HG03025 (cell line): ENCODE data around the gene VCP.
A peak's percentile ranks its signal among the peaks of the same experiment; 100 is the strongest.

Experiments
- ATAC-seq: cut with Tn5 transposase; IDR thresholded peaks from one replicate; pipeline ENCODE4 v1.9.1; 2021; ENCODE audit warnings: mild to moderate bottlenecking, moderate library complexity; ENCODE audit not compliant: unreplicated experiment, low FRiP score

VCP gene

DNA sequence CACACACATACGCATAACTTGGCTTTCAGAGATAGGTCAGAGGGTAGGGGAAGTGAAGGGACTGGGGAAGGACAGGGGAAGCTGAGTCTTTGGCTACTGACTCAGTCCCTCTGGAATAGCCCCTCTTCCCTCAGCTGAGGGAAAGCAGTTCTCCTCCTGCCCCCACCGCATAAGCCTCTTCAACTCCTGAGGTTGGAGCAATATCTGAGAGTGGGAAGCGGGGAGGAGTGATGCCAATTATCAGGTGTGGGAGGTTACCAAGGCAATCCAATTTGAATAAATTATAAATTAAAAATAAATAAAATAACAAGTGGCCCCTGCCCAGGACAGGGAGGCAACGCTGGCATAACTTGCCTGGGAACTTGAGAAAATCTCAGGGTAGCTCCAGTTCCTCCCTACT lies 32.2 kb upstream of the VCP start:
- no peak for ATAC-seq

DNA sequence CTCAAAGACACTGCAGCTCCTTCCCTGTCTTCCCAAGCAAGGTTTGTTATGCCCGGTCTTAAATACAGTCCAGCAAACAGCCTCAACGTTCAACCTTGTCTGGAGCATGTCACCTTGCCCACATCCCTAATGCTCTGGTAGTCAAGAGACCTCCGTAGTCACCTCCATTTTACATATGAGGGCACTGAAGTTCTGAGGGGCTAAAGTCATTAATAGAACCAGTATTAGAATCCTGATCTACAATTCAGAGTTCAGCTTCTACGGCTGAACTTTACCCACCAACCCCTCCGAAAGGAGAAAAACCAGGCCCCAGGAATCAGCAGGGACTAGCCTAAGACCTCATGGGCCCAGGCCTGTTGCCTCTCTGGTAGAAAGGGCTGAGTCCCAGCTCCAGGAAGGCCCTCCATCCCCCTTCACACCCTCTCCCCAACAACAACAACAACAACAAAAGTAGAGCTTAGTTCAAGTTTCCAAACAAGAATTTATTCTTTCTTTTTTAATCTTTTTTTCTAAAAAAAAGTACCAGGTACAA lies 31.3 kb upstream of the VCP start:
- no peak for ATAC-seq

GRCh38 chr9:35102769-35103659 lies 30.6 kb upstream of the VCP start, which contains the start of gene STOML2:
TSS of gene STOML2 (minus strand) at chr9:35103131. CDS start at chr9:35103094, 37 bp downstream.
- peak; percentile 88 for ATAC-seq

DNA sequence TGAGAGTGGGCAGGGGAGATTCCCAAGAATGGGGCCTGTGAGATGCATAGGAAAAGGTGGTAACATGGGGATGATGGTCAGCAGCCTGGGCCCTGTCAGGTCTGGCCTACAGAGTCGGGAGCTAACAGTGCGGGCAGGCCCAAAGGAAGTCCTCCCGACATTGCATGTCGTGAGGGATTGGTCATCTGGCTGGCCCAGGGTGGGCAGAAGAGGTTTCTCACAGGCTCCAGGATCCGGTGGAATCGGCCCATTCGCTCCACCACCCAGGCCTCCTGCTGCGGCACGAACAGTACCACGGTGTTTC lies 30.0 kb upstream of the VCP start:
- ATAC-seq: peak; percentile 26

DNA sequence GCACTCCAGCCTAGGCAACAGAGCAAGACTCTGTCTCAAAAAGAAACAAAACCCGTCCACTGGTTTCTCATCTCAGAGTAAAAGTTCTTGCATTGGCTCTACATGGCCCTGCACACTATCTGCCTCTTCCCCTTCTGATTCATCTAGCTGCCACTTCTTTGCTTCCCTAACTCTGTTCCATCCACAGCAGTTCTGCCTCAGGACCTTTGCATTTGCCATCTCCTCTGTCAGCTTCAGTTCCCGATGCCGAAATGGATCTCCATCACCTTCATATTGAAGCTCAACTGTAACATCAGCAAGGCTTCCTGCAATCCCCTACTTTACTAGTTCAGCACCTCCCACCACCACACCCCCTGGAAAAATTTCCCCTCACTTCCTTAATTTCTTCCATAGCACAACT lies 25.1 kb upstream of the VCP start:
- no peak for ATAC-seq

DNA sequence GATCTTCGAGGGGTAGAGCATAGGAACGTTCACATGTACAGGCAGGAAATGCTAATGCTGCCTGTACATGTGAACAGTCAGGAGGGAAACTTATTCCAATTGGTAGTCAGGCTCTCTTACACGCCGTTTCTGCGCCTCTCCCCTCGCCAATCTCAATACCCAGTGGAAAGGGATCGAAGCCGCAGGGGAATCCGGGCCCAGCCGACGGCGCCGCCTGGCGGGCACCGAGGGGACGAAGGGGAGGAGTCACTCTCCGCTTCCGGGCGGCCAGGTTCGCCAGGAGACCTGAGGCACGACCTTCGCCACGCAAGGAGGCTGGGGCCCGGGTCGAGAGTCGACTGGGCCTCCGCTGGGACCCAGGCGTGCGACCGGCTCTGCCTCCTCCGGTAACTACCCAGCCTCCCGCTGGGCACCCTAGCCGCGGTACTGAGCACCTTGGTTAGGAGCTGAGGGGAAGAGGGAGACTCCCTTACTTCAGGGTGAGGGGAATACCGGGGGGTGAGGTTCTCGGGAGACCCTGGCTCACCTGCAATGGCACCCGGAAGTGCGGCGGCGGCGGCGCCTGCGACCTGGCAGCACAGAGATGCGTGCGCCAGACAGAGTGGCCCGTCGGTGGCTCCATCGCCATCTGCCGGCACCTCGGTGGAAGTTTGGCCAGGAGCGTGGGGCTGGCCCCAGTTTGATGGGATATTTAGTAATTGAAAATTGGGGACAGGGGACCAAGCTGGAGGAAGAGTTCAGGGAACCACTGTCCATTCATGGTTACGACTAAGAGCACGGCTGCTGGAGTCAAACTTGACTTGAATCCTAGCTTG lies 23.8 kb upstream of the VCP start, which contains the start of gene PIGO:
Gene PIGO, minus strand, starts transcription at position 557 of the 815 bp plus-strand sequence. CDS start 1,026 bp downstream, outside the sequence.
- ATAC-seq: peak; percentile 77

- no peak for ATAC-seq
These were observed 19.1 kb upstream of the VCP start for GRCh38 chr9:35091536-35091935.

DNA sequence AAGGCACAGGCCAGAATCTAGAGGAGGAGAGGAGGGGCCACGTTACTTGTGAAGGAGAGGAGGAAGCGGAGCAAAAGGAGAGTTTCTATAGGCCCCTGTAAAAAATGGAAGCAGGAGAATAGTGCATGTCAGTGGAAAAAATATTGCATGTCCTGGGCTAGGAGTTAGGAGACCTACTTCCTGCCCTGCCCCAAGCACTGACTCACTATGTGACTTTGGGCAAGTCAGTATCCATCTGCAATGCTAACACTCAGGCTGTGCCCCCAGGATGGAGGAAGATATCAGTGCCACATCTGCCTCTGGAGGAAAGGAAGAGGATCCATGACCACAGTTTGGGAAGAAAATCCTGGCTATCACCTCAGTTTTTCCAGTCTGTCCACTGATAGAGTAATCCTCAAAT lies 17.0 kb upstream of the VCP start:
- no peak for ATAC-seq

- no peak for ATAC-seq
These were observed 12.7 kb upstream of the VCP start for GRCh38 chr9:35085078-35085477.

DNA sequence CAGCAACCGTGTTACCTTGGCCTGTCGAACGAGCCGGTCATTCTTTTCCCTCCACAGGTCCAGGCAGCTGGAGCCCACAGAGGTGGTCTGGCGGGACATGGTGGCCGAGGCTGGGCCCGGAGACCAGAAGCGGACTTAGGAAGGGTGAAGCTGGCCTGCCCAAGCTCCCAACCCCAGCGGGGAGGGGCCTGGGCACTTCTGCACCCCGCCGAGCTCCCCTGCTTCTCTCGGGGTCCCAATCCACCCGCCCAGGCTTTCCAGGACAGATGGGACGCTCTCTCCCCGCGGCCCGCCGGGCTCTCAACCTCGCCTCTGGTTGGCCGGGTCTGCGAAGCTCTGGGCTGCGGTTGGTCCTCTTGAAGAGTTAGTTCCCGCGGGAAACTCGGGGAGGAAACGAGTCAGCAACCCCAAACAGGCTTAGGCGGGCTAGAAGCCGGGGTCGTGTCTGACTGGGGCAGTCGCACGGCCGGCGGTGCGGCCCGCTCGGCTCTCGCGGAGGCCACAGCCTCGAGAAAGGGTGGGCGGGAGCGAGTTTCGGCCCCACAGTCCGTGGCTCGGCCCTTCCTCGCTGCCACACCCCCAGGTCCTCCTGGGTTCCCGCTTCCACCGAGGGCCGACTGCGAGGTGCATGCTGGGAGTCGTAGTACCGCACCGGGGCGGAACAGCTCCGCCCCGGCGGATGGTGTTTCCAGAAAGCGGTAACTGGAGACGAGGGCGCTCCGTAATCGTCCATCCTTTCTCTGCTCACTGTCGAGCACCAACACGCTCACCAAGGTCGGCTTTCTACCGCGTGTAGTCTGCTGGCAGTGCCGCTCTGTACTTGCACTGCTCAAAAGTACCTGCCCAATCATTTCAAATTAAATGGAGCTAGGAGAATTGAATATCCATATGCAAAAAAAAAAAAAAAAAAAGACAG lies 7.3 kb upstream of the VCP start, which contains the start of gene FANCG:
Gene FANCG, minus strand, starts transcription at position 517 of the 916 bp plus-strand sequence. Its CDS starts 418 bp downstream, at position 99.
- peak; percentile 83 for ATAC-seq

GRCh38 chr9:35079041-35079425 lies 6.6 kb upstream of the VCP start:
- no peak for ATAC-seq

DNA sequence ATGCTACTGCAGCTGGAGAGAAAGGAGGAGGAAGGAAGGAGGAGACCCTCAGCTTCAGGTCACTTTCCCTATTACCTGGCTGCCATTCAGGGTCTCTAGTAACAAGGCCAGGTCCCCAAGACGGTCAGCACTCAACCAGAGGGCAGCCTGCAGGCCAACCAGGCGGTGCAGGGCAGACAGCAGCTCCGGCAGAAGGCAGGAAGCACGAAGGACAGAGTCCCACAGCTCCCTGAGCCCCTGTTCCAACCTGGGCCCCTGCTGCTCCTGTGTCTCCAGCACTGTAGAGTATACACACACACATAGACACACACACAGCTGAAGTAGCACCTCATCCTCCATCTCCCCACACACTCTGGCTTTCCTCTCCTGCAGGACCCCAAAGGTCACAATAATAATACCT lies 5.6 kb upstream of the VCP start:
- no peak for ATAC-seq

DNA sequence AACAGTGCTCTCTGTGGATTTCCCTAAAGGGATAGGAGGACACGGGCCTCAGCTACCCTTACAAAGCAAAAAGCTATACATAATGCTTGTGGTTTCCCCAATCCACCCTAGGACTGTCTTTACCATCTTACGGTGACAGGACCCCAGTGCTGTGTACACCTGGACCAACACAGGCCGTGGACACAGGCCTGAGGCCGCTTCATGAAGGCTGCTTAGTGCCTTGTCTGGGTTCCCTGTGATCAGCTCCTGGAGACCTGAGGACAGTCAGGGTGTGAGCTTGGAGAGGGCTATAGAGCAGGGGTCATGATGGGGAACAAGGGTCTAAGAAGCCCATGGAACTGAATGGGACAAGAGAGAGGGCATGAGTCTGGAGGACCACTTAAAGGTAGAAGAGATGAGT lies 4.4 kb upstream of the VCP start:
- ATAC-seq: no peak

GRCh38 chr9:35075358-35075757 lies 2.9 kb upstream of the VCP start:
- no peak for ATAC-seq

DNA sequence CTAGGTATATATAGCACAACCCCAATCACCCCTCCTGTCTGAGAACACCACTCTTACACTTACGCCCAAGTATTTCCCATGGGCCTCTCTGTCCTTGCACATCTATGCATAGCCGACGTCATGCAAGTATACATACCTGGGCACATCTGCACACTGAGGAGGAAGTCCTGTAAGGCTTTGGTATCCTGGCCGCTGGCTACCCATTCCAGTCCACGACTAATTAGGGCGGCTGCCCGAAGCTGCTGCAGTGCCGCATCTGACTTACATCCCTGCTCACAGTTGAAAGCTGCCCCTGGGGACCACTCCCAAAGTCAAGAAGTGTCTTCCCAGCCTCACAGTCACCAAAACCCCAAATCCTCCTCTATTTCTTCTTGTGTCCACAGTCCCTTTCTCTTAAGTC lies 2.4 kb upstream of the VCP start:
- ATAC-seq: no peak

GRCh38 chr9:35074141-35074540 lies 1.7 kb upstream of the VCP start:
- ATAC-seq: no peak

DNA sequence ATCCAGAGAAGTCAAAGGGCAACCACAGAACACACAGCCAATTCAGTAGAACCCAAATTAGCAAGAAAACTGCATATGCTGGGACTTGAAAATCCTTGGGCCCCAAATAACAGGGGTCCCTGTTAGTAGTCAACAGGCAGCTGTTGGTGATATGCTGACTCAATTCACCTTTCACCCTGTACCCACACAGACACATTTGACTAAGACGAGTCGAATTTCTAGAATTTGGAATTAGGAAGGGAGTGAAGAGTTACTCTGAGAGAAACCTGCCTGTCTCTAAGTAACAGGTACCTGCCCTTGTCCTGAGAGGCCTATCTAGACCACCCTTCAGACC lies 821 bp upstream of the VCP start:
- no peak for ATAC-seq

GRCh38 chr9:35071814-35072460 lies 488 bp downstream of the VCP start:
- peak; percentile 45 for ATAC-seq

GRCh38 chr9:35070823-35071813 lies 1.3 kb downstream of the VCP start:
- ATAC-seq: no peak
